Mesothelial cell of epicardium (in vitro differentiated cells): ENCODE measurements around the gene SMPDL3A. TPM values are rescaled to one million over a fixed set of nuclear protein-coding genes. Genes with fewer than 3 reads are reported as not detected.

Source experiments
- DNase-seq, 2 experiments: peaks; one replicate each; pipeline ENCODE4 v3.0.0; 2021; ENCODE audit warnings: low spot score in 2 of 2; ENCODE audit not compliant: unreplicated experiment in 2 of 2
- H3K27ac Mint-ChIP-seq: 2 replicates; pipeline ENCODE4 v1.8.0; 2021; ENCODE audit warnings: mixed read lengths
- H3K27me3 Mint-ChIP-seq: 2 replicates; pipeline ENCODE4 v1.8.0; 2021; ENCODE audit warnings: low read depth, mixed read lengths
- H3K36me3 Mint-ChIP-seq: 2 replicates; pipeline ENCODE4 v1.8.0; 2021; ENCODE audit warnings: mixed read lengths
- H3K4me1 Mint-ChIP-seq: 2 replicates; pipeline ENCODE4 v1.8.0; 2021; ENCODE audit warnings: mixed read lengths
- H3K4me3 Mint-ChIP-seq: 2 replicates; pipeline ENCODE4 v1.8.0; 2021; ENCODE audit warnings: mild to moderate bottlenecking, moderate library complexity, mixed read lengths
- H3K9me3 Mint-ChIP-seq: 2 replicates; pipeline ENCODE4 v1.8.0; 2021; ENCODE audit warnings: mixed read lengths
- total RNA-seq: library from RNA; stranded (reverse); gene quantifications from 3 replicates; pipeline ENCODE4 v1.2.1, GENCODE V29; 2021
- TF ChIP-seq, protein P1 (sequence below): fragments of 200-600 bp; sonication (generic); IDR thresholded peaks from one replicate; pipeline ENCODE4 v1.5.0; 2021; ENCODE audit warnings: antibody characterized with exemption; ENCODE audit not compliant: unreplicated experiment

SMPDL3A gene
- total RNA-seq, 1 donor from 2014 or later, result 58.9 TPM

- no peaks in the 10 kb centered on the region for H3K4me1 Mint-ChIP-seq
- no peak for DNase-seq
- peaks cover 6% of the 10 kb centered on the region for H3K36me3 Mint-ChIP-seq
- no peak overlapping the region for H3K27ac Mint-ChIP-seq
- no peak overlapping the region for H3K4me3 Mint-ChIP-seq
- TF ChIP-seq, protein P1, sequence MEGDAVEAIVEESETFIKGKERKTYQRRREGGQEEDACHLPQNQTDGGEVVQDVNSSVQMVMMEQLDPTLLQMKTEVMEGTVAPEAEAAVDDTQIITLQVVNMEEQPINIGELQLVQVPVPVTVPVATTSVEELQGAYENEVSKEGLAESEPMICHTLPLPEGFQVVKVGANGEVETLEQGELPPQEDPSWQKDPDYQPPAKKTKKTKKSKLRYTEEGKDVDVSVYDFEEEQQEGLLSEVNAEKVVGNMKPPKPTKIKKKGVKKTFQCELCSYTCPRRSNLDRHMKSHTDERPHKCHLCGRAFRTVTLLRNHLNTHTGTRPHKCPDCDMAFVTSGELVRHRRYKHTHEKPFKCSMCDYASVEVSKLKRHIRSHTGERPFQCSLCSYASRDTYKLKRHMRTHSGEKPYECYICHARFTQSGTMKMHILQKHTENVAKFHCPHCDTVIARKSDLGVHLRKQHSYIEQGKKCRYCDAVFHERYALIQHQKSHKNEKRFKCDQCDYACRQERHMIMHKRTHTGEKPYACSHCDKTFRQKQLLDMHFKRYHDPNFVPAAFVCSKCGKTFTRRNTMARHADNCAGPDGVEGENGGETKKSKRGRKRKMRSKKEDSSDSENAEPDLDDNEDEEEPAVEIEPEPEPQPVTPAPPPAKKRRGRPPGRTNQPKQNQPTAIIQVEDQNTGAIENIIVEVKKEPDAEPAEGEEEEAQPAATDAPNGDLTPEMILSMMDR, result no peak
- H3K27me3 Mint-ChIP-seq, result peaks cover 1% of the 10 kb centered on the region
- H3K9me3 Mint-ChIP-seq, result peaks cover 6% of the 10 kb centered on the region
Observed at GRCh38 chr6:122845916-122846612, 57.0 kb downstream of the SMPDL3A start.

GRCh38 chr6:122853259-122853995 lies 64.4 kb downstream of the SMPDL3A start:
- no peak overlapping the region for H3K27ac Mint-ChIP-seq
- no peaks in the 10 kb centered on the region for H3K4me1 Mint-ChIP-seq
- no peak overlapping the region for H3K4me3 Mint-ChIP-seq
- peaks cover 6% of the 10 kb centered on the region for H3K9me3 Mint-ChIP-seq
- TF ChIP-seq, protein P1, result no peak
- DNase-seq, result no peak
- no peaks in the 10 kb centered on the region for H3K27me3 Mint-ChIP-seq
- peaks cover 6% of the 10 kb centered on the region for H3K36me3 Mint-ChIP-seq

Other genes starting within 250 kb of the SMPDL3A start
- 44.7 to 49.0 TPM (median 48.9 TPM) in 3 replicates for gene PKIB, start 178.9 kb upstream of the SMPDL3A start, total RNA-seq
- gene FABP7, start 9.5 kb upstream of the SMPDL3A start, total RNA-seq, result 2.9 to 4.0 TPM (median 3.9 TPM) in 3 replicates
- gene CLVS2, start 207.0 kb downstream of the SMPDL3A start, total RNA-seq, result 0.11 to 0.27 TPM (median 0.24 TPM) in 3 replicates